GM21447 (cell line): ENCODE measurements around the gene ATP1B4.
"Not testable (repeated sequence)": the region's sequence is repeated elsewhere in the genome, so short reads cannot be mapped to it uniquely, and the experiment has no call there.

ENCODE experiments used
- ATAC-seq: cut with Tn5 transposase; IDR thresholded peaks from one replicate; pipeline ENCODE4 v1.9.1; 2021; ENCODE audit not compliant: unreplicated experiment

The ATP1B4 gene

GRCh38 chrX:120361764-120362305 lies at the start of gene ATP1B4:
Gene ATP1B4 (plus strand): TSS chrX:120362089. CDS start chrX:120362169, 80 bp downstream.
- ATAC-seq: no peak

- no peak for ATAC-seq
Measured at GRCh38 chrX:120315776-120316175, 46.1 kb upstream of the ATP1B4 start.

- no peak for ATAC-seq
Measured at GRCh38 chrX:120316587-120317283, 45.2 kb upstream of the ATP1B4 start.

- no peak for ATAC-seq
Measured at GRCh38 chrX:120318411-120318810, 43.5 kb upstream of the ATP1B4 start.

GRCh38 chrX:120321520-120322281 lies 40.2 kb upstream of the ATP1B4 start:
- no peak for ATAC-seq

- ATAC-seq: no peak
Measured at GRCh38 chrX:120331116-120331515, 30.8 kb upstream of the ATP1B4 start.

GRCh38 chrX:120332394-120332793 lies 29.5 kb upstream of the ATP1B4 start:
- no peak for ATAC-seq

GRCh38 chrX:120334151-120334550 lies 27.7 kb upstream of the ATP1B4 start:
- ATAC-seq: no peak

- no peak for ATAC-seq
Measured at GRCh38 chrX:120334603-120335002, 27.3 kb upstream of the ATP1B4 start.

- no peak for ATAC-seq
Measured at GRCh38 chrX:120335289-120335688, 26.6 kb upstream of the ATP1B4 start.

GRCh38 chrX:120336899-120337298 lies 25.0 kb upstream of the ATP1B4 start:
- ATAC-seq: no peak

- ATAC-seq: not testable (repeated sequence)
Measured at GRCh38 chrX:120344566-120344965, 17.3 kb upstream of the ATP1B4 start.

GRCh38 chrX:120350450-120351138 lies 11.3 kb upstream of the ATP1B4 start:
- no peak for ATAC-seq

GRCh38 chrX:120356084-120356483 lies 5.8 kb upstream of the ATP1B4 start:
- ATAC-seq: no peak

- no peak for ATAC-seq
Measured at GRCh38 chrX:120357186-120357585, 4.7 kb upstream of the ATP1B4 start.

GRCh38 chrX:120358737-120359456 lies 3.0 kb upstream of the ATP1B4 start:
- ATAC-seq: no peak

- ATAC-seq: no peak
Measured at GRCh38 chrX:120365320-120365719, 3.4 kb downstream of the ATP1B4 start.

GRCh38 chrX:120365968-120366367 lies 4.1 kb downstream of the ATP1B4 start:
- no peak for ATAC-seq

GRCh38 chrX:120366794-120367193 lies 4.9 kb downstream of the ATP1B4 start:
- ATAC-seq: no peak

- no peak for ATAC-seq
Measured at GRCh38 chrX:120367402-120368109, 5.7 kb downstream of the ATP1B4 start.
